Neuronal stem cell (in vitro differentiated cells): ENCODE data around the gene TPX2.

Experiments used
- DNase-seq: peaks from one replicate; pipeline ENCODE4 v3.0.0-alpha.2; 2013; ENCODE audit warnings: low spot score
- H2AFZ ChIP-seq: one replicate; pipeline ENCODE4 v1.6.1; 2013; ENCODE audit warnings: mild to moderate bottlenecking, low read length, inconsistent platforms
- H2AK5ac ChIP-seq: 2 replicates; pipeline ENCODE4 v1.6.1; 2013; ENCODE audit warnings: low read depth, mild to moderate bottlenecking, inconsistent platforms, low read length, moderate library complexity, mixed read lengths
- H2BK120ac ChIP-seq: 2 replicates; pipeline ENCODE4 v1.6.1; 2013; ENCODE audit warnings: low read depth, mild to moderate bottlenecking, inconsistent platforms, low read length, moderate library complexity, mixed read lengths
- H2BK12ac ChIP-seq: one replicate; pipeline ENCODE4 v1.6.1; 2013; ENCODE audit warnings: low read length, inconsistent platforms
- H2BK15ac ChIP-seq: 2 replicates; pipeline ENCODE4 v1.6.1; 2013; ENCODE audit warnings: mild to moderate bottlenecking, low read length, inconsistent platforms, mixed read lengths
- H2BK5ac ChIP-seq: one replicate; pipeline ENCODE4 v1.6.1; 2013; ENCODE audit warnings: inconsistent platforms, mild to moderate bottlenecking, low read length, moderate library complexity
- H3K14ac ChIP-seq: one replicate; pipeline ENCODE4 v1.6.1; 2013; ENCODE audit warnings: low read length, inconsistent platforms
- H3K18ac ChIP-seq: 2 replicates; pipeline ENCODE4 v1.6.1; 2013; ENCODE audit warnings: low read length, inconsistent platforms
- H3K23ac ChIP-seq: 2 replicates; pipeline ENCODE4 v1.6.1; 2013; ENCODE audit warnings: low read depth, mild to moderate bottlenecking, mixed read lengths, low read length, inconsistent platforms; ENCODE audit not compliant: poor library complexity
- H3K27ac ChIP-seq: replicated peaks from 3 replicates; pipeline ENCODE4 v1.5.1; 2013; ENCODE audit warnings: low read length, inconsistent platforms
- H3K27me3 ChIP-seq, 3 experiments: 2 replicates each; pipeline ENCODE4 v1.6.1; 2013; ENCODE audit warnings: low read length in 3 of 3, mild to moderate bottlenecking in 2 of 3, inconsistent platforms in 1 of 3, low read depth in 1 of 3, mixed read lengths in 1 of 3, moderate library complexity in 1 of 3; ENCODE audit not compliant: control insufficient read depth in 3 of 3, insufficient read depth in 3 of 3
- H3K36me3 ChIP-seq, 2 donors: replicated peaks in 1 of 2; 2 replicates each; pipeline ENCODE4 v1.6.1; 2013; ENCODE audit warnings: low read length in 2 of 2; ENCODE audit not compliant: control insufficient read depth in 2 of 2, insufficient read depth in 2 of 2
- H3K4ac ChIP-seq: 2 replicates; pipeline ENCODE4 v1.6.1; 2013; ENCODE audit warnings: inconsistent platforms, mild to moderate bottlenecking, low read length, moderate library complexity
- H3K4me1 ChIP-seq, 2 donors: 1 replicate in 1 of 2; 2 replicates in 1 of 2; pipeline ENCODE4 v1.6.1; 2013; ENCODE audit warnings: low read length in 2 of 2, low read depth in 1 of 2; ENCODE audit not compliant: control insufficient read depth in 2 of 2, insufficient read depth in 1 of 2
- H3K4me2 ChIP-seq: one replicate; pipeline ENCODE4 v1.6.1; 2013; ENCODE audit warnings: mild to moderate bottlenecking, low read length, inconsistent platforms; ENCODE audit not compliant: insufficient read depth, poor library complexity, severe bottlenecking
- H3K4me3 ChIP-seq, 2 donors: 2 replicates each; pipeline ENCODE4 v1.5.1; 2013; ENCODE audit warnings: low read length in 2 of 2, mild to moderate bottlenecking in 2 of 2, inconsistent platforms in 1 of 2, moderate library complexity in 1 of 2
- H3K79me1 ChIP-seq: one replicate; pipeline ENCODE4 v1.6.1; 2013; ENCODE audit warnings: low read depth, mild to moderate bottlenecking, inconsistent platforms, low read length, moderate library complexity
- H3K9ac ChIP-seq: one replicate; pipeline ENCODE4 v1.6.1; 2013; ENCODE audit warnings: mild to moderate bottlenecking, low read depth, low read length, inconsistent platforms; ENCODE audit not compliant: poor library complexity
- H3K9me3 ChIP-seq, 2 donors: replicated peaks in 1 of 2; 2 replicates each; pipeline versions ENCODE3 to v1.6.1; 2013; ENCODE audit warnings: low read length in 2 of 2, mild to moderate bottlenecking in 2 of 2, inconsistent platforms in 1 of 2, low read depth in 1 of 2, mixed read lengths in 1 of 2, moderate library complexity in 1 of 2; ENCODE audit not compliant: control insufficient read depth in 2 of 2, insufficient read depth in 1 of 2
- H4K8ac ChIP-seq: one replicate; pipeline ENCODE4 v1.6.1; 2013; ENCODE audit warnings: low read depth, mild to moderate bottlenecking, inconsistent platforms, low read length, moderate library complexity
- H4K91ac ChIP-seq: one replicate; pipeline ENCODE4 v1.6.1; 2013; ENCODE audit warnings: low read length, low read depth, mild to moderate bottlenecking, inconsistent platforms; ENCODE audit not compliant: poor library complexity
- WGBS, 2 donors: extraction: QIAGEN DNeasy Blood & Tissue Kit; methylation state at CpG; one replicate each; pipeline ENCODE4 v1.1.7; 2013; ENCODE audit warnings: missing lambda C conversion rate in 2 of 2, mixed read lengths in 1 of 2; ENCODE audit not compliant: insufficient read length in 2 of 2, insufficient replicate concordance in 1 of 2; ENCODE audit errors: extremely low coverage in 2 of 2; 5-methylcytosine and 5-hydroxymethylcytosine counted together

Gene TPX2

GRCh38 chr20:31818376-31818908 is 79.4 kb downstream of the TPX2 start:
- no peak for DNase-seq
- Histone ChIP-seq H4K8ac (no peak overlapping the region), H3K18ac (peak overlapping the region; percentile 12), H3K27ac (no peak overlapping the region), H3K4me3 (no peak overlapping the region), H2BK120ac (no peak overlapping the region), H3K4me1 (peaks cover 6 to 8% of the 10 kb centered on the region in 2 donors), H2AFZ (no peak overlapping the region), H4K91ac (no peak overlapping the region), H3K4ac (no peak overlapping the region), H2BK12ac (no peak overlapping the region), H3K9ac (no peak overlapping the region), H2BK5ac (no peak overlapping the region), H3K23ac (no peak overlapping the region), H3K4me2 (no peak overlapping the region), H3K27me3 (no peaks in the 10 kb centered on the region), H3K36me3 (no peaks in the 10 kb centered on the region), H2AK5ac (peak overlapping the region; percentile 51), H3K79me1 (no peaks in the 10 kb centered on the region), H3K9me3 (no peaks in the 10 kb centered on the region), H3K14ac (no peak overlapping the region), H2BK15ac (no peak overlapping the region)
- WGBS, 2 donors, result no CpG with 5 or more reads among the region's 8 CpGs

- Histone ChIP-seq H2BK5ac (no peak within 1 kb of the TSS), H3K4me1 (peaks cover 11 to 13% of the 10 kb centered on the region in 2 donors)
Measured at GRCh38 chr20:31819083-31819784, 80.1 kb downstream of the TPX2 start, which contains the start of gene MYLK2. Gene MYLK2, plus strand, starts transcription at chr20:31819356. Its CDS starts 225 bp downstream, at chr20:31819581.

DNA sequence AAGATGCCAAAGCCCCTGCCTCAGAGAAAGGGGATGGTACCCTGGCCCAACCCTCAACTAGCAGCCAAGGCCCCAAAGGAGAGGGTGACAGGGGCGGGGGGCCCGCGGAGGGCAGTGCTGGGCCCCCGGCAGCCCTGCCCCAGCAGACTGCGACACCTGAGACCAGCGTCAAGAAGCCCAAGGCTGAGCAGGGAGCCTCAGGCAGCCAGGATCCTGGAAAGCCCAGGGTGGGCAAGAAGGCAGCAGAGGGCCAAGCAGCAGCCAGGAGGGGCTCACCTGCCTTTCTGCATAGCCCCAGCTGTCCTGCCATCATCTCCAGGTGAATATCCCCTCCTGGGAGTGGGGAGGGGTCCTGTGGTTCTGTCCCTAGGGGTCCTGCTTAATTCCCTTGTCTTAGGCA is 81.1 kb downstream of the TPX2 start:
- H3K79me1 ChIP-seq, result no peaks in the 10 kb centered on the region
- H4K8ac ChIP-seq, result no peak overlapping the region
- no peak overlapping the region for H3K27ac ChIP-seq
- no peak overlapping the region for H3K4me2 ChIP-seq
- peak overlapping the region; percentile 10 for H3K14ac ChIP-seq
- no peak overlapping the region for H3K23ac ChIP-seq
- H2BK15ac ChIP-seq, result no peak overlapping the region
- peak overlapping the region; percentile 12 for H2AK5ac ChIP-seq
- peak overlapping the region; percentile 17 for H3K9ac ChIP-seq
- H3K9me3 ChIP-seq, result no peaks in the 10 kb centered on the region
- no peaks in the 10 kb centered on the region for H3K27me3 ChIP-seq
- no CpG with 5 or more reads among the region's 6 CpGs for WGBS, 2 donors
- peak overlapping the region; percentile 5 for H3K18ac ChIP-seq
- no peak overlapping the region for H4K91ac ChIP-seq
- no peaks in the 10 kb centered on the region for H3K36me3 ChIP-seq
- no peak for DNase-seq
- no peak overlapping the region for H3K4me3 ChIP-seq
- H2BK12ac ChIP-seq, result no peak overlapping the region
- H2AFZ ChIP-seq, result no peak overlapping the region
- H2BK5ac ChIP-seq, result no peak overlapping the region
- peaks cover 10 to 13% of the 10 kb centered on the region in 2 donors for H3K4me1 ChIP-seq
- no peak overlapping the region for H3K4ac ChIP-seq
- no peak overlapping the region for H2BK120ac ChIP-seq

More at GRCh38 chr20:31819083-31819784, 80.1 kb downstream of the TPX2 start, which contains the start of gene MYLK2:
- no peak for DNase-seq
- H3K23ac ChIP-seq, result no peak within 1 kb of the TSS
- no peaks in the 10 kb centered on the region for H3K9me3 ChIP-seq
- H3K4me2 ChIP-seq, result no peak within 1 kb of the TSS
- H3K4ac ChIP-seq, result no peak within 1 kb of the TSS
- WGBS, 2 donors, result no CpG with 5 or more reads among the region's 16 CpGs
- H3K18ac ChIP-seq, result peak within 1 kb of the TSS; percentile 12
- H2BK120ac ChIP-seq, result no peak within 1 kb of the TSS
- H3K27ac ChIP-seq, result no peak within 1 kb of the TSS
- H3K9ac ChIP-seq, result peak within 1 kb of the TSS; percentile 17
- no peak within 1 kb of the TSS for H2AFZ ChIP-seq
- H3K4me3 ChIP-seq, result no peak within 1 kb of the TSS
- no peak within 1 kb of the TSS for H2BK12ac ChIP-seq
- no peak within 1 kb of the TSS for H4K8ac ChIP-seq
- no peaks in the 10 kb centered on the region for H3K36me3 ChIP-seq
- H4K91ac ChIP-seq, result no peak within 1 kb of the TSS
- H3K27me3 ChIP-seq, result no peaks in the 10 kb centered on the region
- H2BK15ac ChIP-seq, result no peak within 1 kb of the TSS
- H2AK5ac ChIP-seq, result peak within 1 kb of the TSS; percentile 51
- no peaks in the 10 kb centered on the region for H3K79me1 ChIP-seq
- H3K14ac ChIP-seq, result peak within 1 kb of the TSS; percentile 10

- no CpG with 5 or more reads among the region's 5 CpGs for WGBS, 2 donors
- H2BK15ac ChIP-seq, result no peak overlapping the region
Measured at GRCh38 chr20:31821427-31821826, 82.3 kb downstream of the TPX2 start.

More at GRCh38 chr20:31821427-31821826, 82.3 kb downstream of the TPX2 start:
- Histone ChIP-seq H4K91ac (no peak overlapping the region), H2AK5ac (no peak overlapping the region), H3K9ac (no peak overlapping the region), H3K18ac (no peak overlapping the region), H4K8ac (no peak overlapping the region), H3K4ac (no peak overlapping the region), H3K23ac (no peak overlapping the region), H3K4me3 (no peak overlapping the region), H3K36me3 (no peaks in the 10 kb centered on the region), H3K79me1 (no peaks in the 10 kb centered on the region), H3K4me2 (no peak overlapping the region), H3K14ac (no peak overlapping the region), H3K27ac (no peak overlapping the region), H2BK120ac (no peak overlapping the region), H2AFZ (no peak overlapping the region), H3K9me3 (no peaks in the 10 kb centered on the region), H2BK12ac (no peak overlapping the region), H3K4me1 (peaks cover 7 to 13% of the 10 kb centered on the region in 2 donors), H2BK5ac (no peak overlapping the region), H3K27me3 (no peaks in the 10 kb centered on the region)
- DNase-seq, result no peak
